Body of pancreas (tissue), 4 donors: Measurements from ENCODE around the gene IQCM. TPM values are rescaled to one million over a fixed set of nuclear protein-coding genes. Genes with fewer than 3 reads are reported as not detected.
"Not testable (repeated sequence)": the region's sequence is repeated elsewhere in the genome, so short reads cannot be mapped to it uniquely, and the experiment has no call there.

Experiments
- ATAC-seq: fragments of 150-250 bp; one replicate; pipeline ENCODE4 v1.9.1; 2016
- DNase-seq, 4 donors: peaks; one replicate each; pipeline ENCODE4 v3.0.0-alpha.2; 2019
- H3K27ac ChIP-seq, 4 donors: fragments of 200-600 bp; sonication (generic); 1 replicate in 3 of 4; 2 replicates in 1 of 4; pipeline versions ENCODE4 v1.5.1 to v1.6.1; 2016 to 2019; ENCODE audit warnings: mild to moderate bottlenecking in 1 of 4, mixed read lengths in 1 of 4, moderate library complexity in 1 of 4
- H3K27me3 ChIP-seq, 2 donors: fragments of 200-600 bp; sonication (generic); one replicate each; pipeline ENCODE4 v1.6.0; 2016; ENCODE audit warnings: mild to moderate bottlenecking in 1 of 2
- H3K36me3 ChIP-seq, 2 donors: fragments of 200-600 bp; sonication (generic); replicated peaks in 1 of 2; 2 replicates each; pipeline ENCODE4 v1.5.1; 2016; ENCODE audit warnings: low read depth in 2 of 2; ENCODE audit not compliant: insufficient read depth in 1 of 2
- H3K4me1 ChIP-seq: fragments of 200-600 bp; sonication (generic); one replicate; pipeline ENCODE4 v1.6.0; 2016
- H3K4me3 ChIP-seq, 2 donors: fragments of 200-600 bp; sonication (generic); 1 replicate in 1 of 2; 2 replicates in 1 of 2; pipeline ENCODE4 v1.5.1; 2016 to 2019
- H3K9me3 ChIP-seq, 3 donors: fragments of 200-600 bp; sonication (generic); 1 replicate in 2 of 3; 2 replicates in 1 of 3; pipeline ENCODE4 v1.5.1; 2016
- POLR2A ChIP-seq, 3 donors: fragments of 450-650 bp; IDR thresholded peaks; one replicate each; pipeline ENCODE4 v1.6.1; 2016; ENCODE audit warnings: antibody characterized with exemption in 3 of 3, mild to moderate bottlenecking in 2 of 3
- WGBS, 2 donors: methylation state at CpG; one replicate each; pipeline ENCODE4 v1.1.5; 2017; 5-methylcytosine and 5-hydroxymethylcytosine counted together
- intact Hi-C: fragments of 100-400 bp; cut with DNase I; formaldehyde crosslinking; loops from one replicate; pipeline ENCODE4 v1.15.1; 2023
- total RNA-seq, 2 donors: library from RNA; depleted of rRNA; stranded (reverse); fragments of >200 nt; gene quantifications; one replicate each; pipeline ENCODE4 v1.1.0, GENCODE V29; 2016
- TF ChIP-seq, protein P1 (sequence below), 7 experiments: fragments of 450-650 bp in 4 of 7; fragments of 200-600 bp in 3 of 7; sonication (generic) in 3 of 7; IDR thresholded peaks; one replicate each; pipeline ENCODE4 v1.5.1; 2016 to 2019; ENCODE audit warnings: antibody characterized with exemption in 7 of 7

The IQCM gene
- total RNA-seq, 2 donors from 2014 or later: not detected

DNA sequence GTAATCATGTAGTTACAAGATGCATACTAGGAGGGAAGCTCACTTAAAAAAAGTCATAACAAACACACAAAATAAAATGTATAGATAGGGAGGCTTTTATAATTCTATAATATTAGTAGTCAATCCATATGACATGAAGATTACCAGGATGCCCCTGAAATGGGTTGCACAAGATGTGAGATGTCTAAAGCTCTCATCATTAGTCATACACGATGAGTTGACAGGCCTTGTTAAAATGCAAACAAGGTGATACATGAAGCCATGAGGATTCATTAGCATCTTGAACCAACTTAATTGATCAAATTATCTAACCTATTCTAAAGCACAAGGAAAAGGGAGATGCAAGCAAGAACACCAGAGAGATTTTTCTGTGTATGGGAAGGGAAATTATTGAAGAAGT lies 470.2 kb downstream of the IQCM start:
- H3K9me3 ChIP-seq: no peaks in the 10 kb centered on the region
- no peaks in the 10 kb centered on the region for H3K4me1 ChIP-seq
- no peak overlapping the region for H3K4me3 ChIP-seq
- H3K27me3 ChIP-seq: no peaks in the 10 kb centered on the region
- H3K27ac ChIP-seq: no peak overlapping the region
- ATAC-seq (no peak), DNase-seq (no peak)
- intact Hi-C loops: no loop called here
- no peak for TF ChIP-seq POLR2A (IDR thresholded peaks at IDR 0.05)
- TF ChIP-seq, protein P1, sequence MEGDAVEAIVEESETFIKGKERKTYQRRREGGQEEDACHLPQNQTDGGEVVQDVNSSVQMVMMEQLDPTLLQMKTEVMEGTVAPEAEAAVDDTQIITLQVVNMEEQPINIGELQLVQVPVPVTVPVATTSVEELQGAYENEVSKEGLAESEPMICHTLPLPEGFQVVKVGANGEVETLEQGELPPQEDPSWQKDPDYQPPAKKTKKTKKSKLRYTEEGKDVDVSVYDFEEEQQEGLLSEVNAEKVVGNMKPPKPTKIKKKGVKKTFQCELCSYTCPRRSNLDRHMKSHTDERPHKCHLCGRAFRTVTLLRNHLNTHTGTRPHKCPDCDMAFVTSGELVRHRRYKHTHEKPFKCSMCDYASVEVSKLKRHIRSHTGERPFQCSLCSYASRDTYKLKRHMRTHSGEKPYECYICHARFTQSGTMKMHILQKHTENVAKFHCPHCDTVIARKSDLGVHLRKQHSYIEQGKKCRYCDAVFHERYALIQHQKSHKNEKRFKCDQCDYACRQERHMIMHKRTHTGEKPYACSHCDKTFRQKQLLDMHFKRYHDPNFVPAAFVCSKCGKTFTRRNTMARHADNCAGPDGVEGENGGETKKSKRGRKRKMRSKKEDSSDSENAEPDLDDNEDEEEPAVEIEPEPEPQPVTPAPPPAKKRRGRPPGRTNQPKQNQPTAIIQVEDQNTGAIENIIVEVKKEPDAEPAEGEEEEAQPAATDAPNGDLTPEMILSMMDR (IDR thresholded peaks at IDR 0.05): no peak
- 66 to 70% methylated on average over 1 of the region's 1 CpG for WGBS, 2 donors
- no peaks in the 10 kb centered on the region for H3K36me3 ChIP-seq

DNA sequence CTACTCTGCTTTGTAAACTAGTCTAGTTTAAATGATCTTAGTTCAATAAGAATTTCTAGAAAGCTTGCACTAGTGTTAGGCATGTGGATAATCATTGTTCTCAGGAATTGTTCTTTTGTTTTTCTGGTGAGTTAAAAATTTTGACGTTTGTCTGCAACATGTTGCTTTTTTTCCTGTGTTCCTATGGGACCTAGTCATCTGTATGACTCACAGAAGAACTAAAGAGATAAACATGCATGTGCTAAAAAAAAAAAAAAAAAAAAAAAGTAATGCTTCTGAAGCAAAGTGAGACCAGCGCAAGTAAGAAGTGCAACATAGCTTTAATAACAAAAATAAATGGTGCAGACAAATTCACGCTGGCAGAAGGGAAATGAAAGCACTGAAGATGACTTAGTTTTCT lies 471.2 kb downstream of the IQCM start:
- intact Hi-C loops: no loop called here
- Histone ChIP-seq H3K36me3 (no peaks in the 10 kb centered on the region), H3K27me3 (no peaks in the 10 kb centered on the region), H3K4me3 (no peak overlapping the region), H3K9me3 (no peaks in the 10 kb centered on the region), H3K4me1 (no peaks in the 10 kb centered on the region), H3K27ac (no peak overlapping the region)
- TF ChIP-seq POLR2A (IDR thresholded peaks at IDR 0.05): no peak
- ATAC-seq (no peak), DNase-seq (no peak)
- 61 to 69% methylated on average over 3 of the region's 3 CpGs for WGBS, 2 donors

DNA sequence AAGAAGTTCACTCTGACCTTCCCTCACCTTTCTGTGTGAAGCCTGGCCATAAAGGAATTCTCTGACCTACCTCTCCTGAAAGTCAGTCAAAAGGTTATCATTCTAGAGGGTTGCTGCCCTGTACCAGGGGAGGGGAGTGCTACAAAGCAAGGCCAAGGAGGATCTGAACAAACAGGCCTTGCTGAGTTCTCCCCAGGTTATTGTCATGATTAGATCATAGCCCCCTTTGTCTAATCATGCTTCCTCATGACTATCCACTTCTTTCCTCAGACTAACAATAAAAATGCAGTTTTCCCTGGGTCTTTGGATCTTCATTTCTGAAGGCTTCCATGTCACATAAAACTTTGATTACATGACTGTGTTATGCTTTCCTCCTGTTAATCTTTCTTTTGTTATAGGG lies 472.0 kb downstream of the IQCM start:
- no peak for ATAC-seq
- no peaks in the 10 kb centered on the region for H3K4me1 ChIP-seq
- no peaks in the 10 kb centered on the region for H3K27me3 ChIP-seq
- TF ChIP-seq, protein P1 (IDR thresholded peaks at IDR 0.05): no peak
- no peak for TF ChIP-seq POLR2A (IDR thresholded peaks at IDR 0.05)
- intact Hi-C loops: no loop called here
- no peaks in the 10 kb centered on the region for H3K36me3 ChIP-seq
- no peak overlapping the region for H3K4me3 ChIP-seq
- H3K9me3 ChIP-seq: no peaks in the 10 kb centered on the region
- no peak overlapping the region for H3K27ac ChIP-seq
- no peak for DNase-seq

DNA sequence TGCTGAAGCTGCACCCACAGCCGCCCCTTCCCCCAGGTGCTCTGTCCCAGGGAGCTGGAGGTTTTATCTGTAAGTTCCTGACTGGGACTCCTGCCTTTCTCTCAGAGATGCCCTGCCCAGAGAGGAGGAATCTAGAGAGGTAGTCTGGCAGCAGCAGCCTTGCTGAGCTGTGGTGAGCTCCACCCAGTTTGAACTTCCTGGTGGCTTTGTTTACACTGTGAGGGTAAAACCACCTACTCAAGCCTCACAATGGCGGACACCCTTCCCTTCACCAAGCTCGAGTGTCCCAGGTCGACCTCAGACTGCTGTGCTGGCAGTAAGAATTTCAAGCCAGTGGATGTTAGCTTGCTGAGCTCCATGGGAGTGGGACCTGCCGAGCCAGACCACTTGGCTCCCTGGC lies 474.5 kb downstream of the IQCM start:
- ATAC-seq, H3K36me3 ChIP-seq, H3K9me3 ChIP-seq, H3K4me3 ChIP-seq, H3K27me3 ChIP-seq, intact Hi-C loops, H3K27ac ChIP-seq, H3K4me1 ChIP-seq, DNase-seq: not testable (repeated sequence)
- 61% methylated on average over 5 of the region's 5 CpGs; no CpG with 5 or more reads in 1 of the 2 donors for WGBS, 2 donors

DNA sequence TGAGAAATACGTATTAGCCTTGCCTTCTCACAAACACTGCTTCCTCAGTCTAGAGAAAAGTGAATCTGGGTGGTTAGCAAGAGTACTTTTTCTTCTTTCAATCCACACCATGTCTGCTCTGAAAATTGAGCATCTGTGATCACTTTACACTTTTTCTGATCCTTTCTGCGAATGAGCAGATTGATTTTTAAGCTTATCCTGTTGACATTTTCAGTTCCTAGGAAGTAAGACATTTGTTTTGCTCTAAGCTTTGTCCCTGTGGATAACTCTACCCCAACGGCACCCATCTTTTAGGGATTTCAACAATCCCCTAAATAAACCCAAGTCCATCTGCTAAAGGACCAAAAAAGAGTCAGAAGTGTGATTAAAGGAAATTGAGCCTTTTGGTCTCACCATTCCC lies 487.5 kb downstream of the IQCM start:
- Histone ChIP-seq H3K4me1 (no peaks in the 10 kb centered on the region), H3K4me3 (no peak overlapping the region), H3K27ac (no peak overlapping the region), H3K36me3 (no peaks in the 10 kb centered on the region), H3K9me3 (no peaks in the 10 kb centered on the region), H3K27me3 (no peaks in the 10 kb centered on the region)
- TF ChIP-seq, protein P1 (IDR thresholded peaks at IDR 0.05): no peak
- no peak for TF ChIP-seq POLR2A (IDR thresholded peaks at IDR 0.05)
- intact Hi-C loops: no loop called here
- WGBS, 2 donors: 50 to 58% methylated on average over 3 of the region's 3 CpGs
- DNase-seq (no peak), ATAC-seq (no peak)

DNA sequence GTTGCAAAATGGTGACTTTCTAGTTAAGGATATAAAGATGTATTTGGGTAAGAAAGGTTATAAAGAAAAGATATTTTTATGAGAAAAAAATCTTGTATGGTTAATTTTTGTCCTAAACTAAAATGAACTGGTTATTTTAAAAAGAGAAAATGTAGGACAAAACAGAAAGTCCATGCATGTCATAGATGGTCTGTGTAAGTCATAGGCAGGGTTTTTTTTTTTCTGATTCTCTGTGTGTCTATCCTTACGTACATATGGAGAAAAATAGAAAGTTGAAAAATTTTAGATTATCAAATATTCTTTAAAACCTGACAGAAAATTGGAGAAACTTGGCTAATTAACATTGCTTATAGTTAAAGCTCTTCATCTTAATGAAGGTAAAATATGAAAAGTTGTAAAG lies 493.4 kb downstream of the IQCM start:
- DNase-seq: no peak
- 70 to 74% methylated on average over 1 of the region's 1 CpG for WGBS, 2 donors
- H3K4me1 ChIP-seq: no peaks in the 10 kb centered on the region
- H3K4me3 ChIP-seq: no peak overlapping the region
- H3K36me3 ChIP-seq: no peaks in the 10 kb centered on the region
- H3K27ac ChIP-seq: no peak overlapping the region
- H3K27me3 ChIP-seq: no peaks in the 10 kb centered on the region
- no peak for ATAC-seq
- TF ChIP-seq POLR2A (IDR thresholded peaks at IDR 0.05): no peak
- TF ChIP-seq, protein P1 (IDR thresholded peaks at IDR 0.05): no peak
- intact Hi-C loops: no loop called here
- H3K9me3 ChIP-seq: no peaks in the 10 kb centered on the region
